ENCODE results near the gene MLST8. TPM values are rescaled to one million over a fixed set of nuclear protein-coding genes. Genes with fewer than 3 reads are reported as not detected.

The MLST8 gene
- total RNA-seq, 3 donors from 2014 or later, result 73.6 to 88.0 (median 84.8) TPM

GRCh38 chr16:2213817-2214718 is 8.8 kb downstream of the MLST8 start:
- H3K4me1 Mint-ChIP-seq (ENCODE audit: low read depth), result peaks cover 15% of the 10 kb centered on the region
- peaks cover 6% of the 10 kb centered on the region for H3K36me3 Mint-ChIP-seq (ENCODE audit: insufficient read depth)
- H3K4me3 Mint-ChIP-seq, result peak overlapping the region; percentile 81
- H3K27me3 Mint-ChIP-seq (ENCODE audit: low read depth), result no peaks in the 10 kb centered on the region
- no peaks in the 10 kb centered on the region for H3K9me3 Mint-ChIP-seq
- ATAC-seq, result peak; percentile 0 to 5
- DNase-seq, result no peak

DNA sequence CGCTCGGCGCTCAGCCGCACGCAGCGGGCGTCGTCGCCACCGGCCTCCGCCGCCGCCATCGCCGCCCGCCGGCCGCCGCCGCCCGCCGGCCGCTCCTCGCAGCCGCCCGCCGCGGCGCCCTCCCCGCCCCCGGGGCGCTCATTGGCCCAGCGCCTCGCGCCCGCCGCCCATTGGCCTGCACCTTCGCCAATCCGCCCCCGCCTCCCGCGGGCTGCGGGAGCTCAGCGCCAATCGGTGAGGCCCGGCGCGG is 9.4 kb downstream of the MLST8 start, which contains the start of gene PGP:
Gene PGP (minus strand): TSS at position 122 of the 250 bp plus-strand sequence. CDS start 63 bp downstream, at position 59.
- peak; percentile 92 to 93 for ATAC-seq
- DNase-seq, result no peak
- H3K9me3 Mint-ChIP-seq, result no peaks in the 10 kb centered on the region
- H3K4me1 Mint-ChIP-seq (ENCODE audit: low read depth), result peaks cover 15% of the 10 kb centered on the region
- peaks cover 6% of the 10 kb centered on the region for H3K36me3 Mint-ChIP-seq (ENCODE audit: insufficient read depth)
- no peaks in the 10 kb centered on the region for H3K27me3 Mint-ChIP-seq (ENCODE audit: low read depth)
- peak within 1 kb of the TSS; percentile 87 for H3K4me3 Mint-ChIP-seq

- Mint-ChIP-seq H3K36me3 (ENCODE audit: insufficient read depth) (peaks cover 6% of the 10 kb centered on the region), H3K27me3 (ENCODE audit: low read depth) (no peaks in the 10 kb centered on the region), H3K4me3 (peak overlapping the region; percentile 87), H3K9me3 (no peaks in the 10 kb centered on the region), H3K4me1 (ENCODE audit: low read depth) (peaks cover 15% of the 10 kb centered on the region)
- DNase-seq (no peak), ATAC-seq (no peak)
Measured at GRCh38 chr16:2216330-2216729, 11.1 kb downstream of the MLST8 start.

GRCh38 chr16:2223221-2223941 is 18.1 kb downstream of the MLST8 start, which contains the start of gene E4F1:
Gene E4F1 (plus strand): TSS chr16:2223591. CDS start chr16:2223614, 23 bp downstream.
- Mint-ChIP-seq H3K4me1 (ENCODE audit: low read depth) (peaks cover 17% of the 10 kb centered on the region), H3K4me3 (peak within 1 kb of the TSS; percentile 85), H3K9me3 (no peaks in the 10 kb centered on the region), H3K36me3 (ENCODE audit: insufficient read depth) (peaks cover 4% of the 10 kb centered on the region), H3K27me3 (ENCODE audit: low read depth) (no peaks in the 10 kb centered on the region)
- DNase-seq (peak; percentile 99), ATAC-seq (peak; percentile 98)

- H3K36me3 Mint-ChIP-seq (ENCODE audit: insufficient read depth), result peaks cover 4% of the 10 kb centered on the region
- peak overlapping the region; percentile 85 for H3K4me3 Mint-ChIP-seq
- peaks cover 17% of the 10 kb centered on the region for H3K4me1 Mint-ChIP-seq (ENCODE audit: low read depth)
- H3K9me3 Mint-ChIP-seq, result no peaks in the 10 kb centered on the region
- no peaks in the 10 kb centered on the region for H3K27me3 Mint-ChIP-seq (ENCODE audit: low read depth)
- ATAC-seq, result peak; percentile 23 to 35
- no peak for DNase-seq
Measured at GRCh38 chr16:2223942-2224486, 18.8 kb downstream of the MLST8 start.

GRCh38 chr16:2226245-2226793 is 21.1 kb downstream of the MLST8 start:
- no peak overlapping the region for H3K4me3 Mint-ChIP-seq
- DNase-seq, result no peak
- H3K36me3 Mint-ChIP-seq (ENCODE audit: insufficient read depth), result peaks cover 13% of the 10 kb centered on the region
- H3K27me3 Mint-ChIP-seq (ENCODE audit: low read depth), result no peaks in the 10 kb centered on the region
- ATAC-seq, result no peak
- H3K4me1 Mint-ChIP-seq (ENCODE audit: low read depth), result peaks cover 17% of the 10 kb centered on the region
- no peaks in the 10 kb centered on the region for H3K9me3 Mint-ChIP-seq

GRCh38 chr16:2226918-2227317 is 21.7 kb downstream of the MLST8 start:
- no peaks in the 10 kb centered on the region for H3K27me3 Mint-ChIP-seq (ENCODE audit: low read depth)
- H3K36me3 Mint-ChIP-seq (ENCODE audit: insufficient read depth), result peaks cover 15% of the 10 kb centered on the region
- ATAC-seq (no peak), DNase-seq (no peak)
- H3K4me3 Mint-ChIP-seq, result no peak overlapping the region
- no peaks in the 10 kb centered on the region for H3K9me3 Mint-ChIP-seq
- peaks cover 17% of the 10 kb centered on the region for H3K4me1 Mint-ChIP-seq (ENCODE audit: low read depth)

DNA sequence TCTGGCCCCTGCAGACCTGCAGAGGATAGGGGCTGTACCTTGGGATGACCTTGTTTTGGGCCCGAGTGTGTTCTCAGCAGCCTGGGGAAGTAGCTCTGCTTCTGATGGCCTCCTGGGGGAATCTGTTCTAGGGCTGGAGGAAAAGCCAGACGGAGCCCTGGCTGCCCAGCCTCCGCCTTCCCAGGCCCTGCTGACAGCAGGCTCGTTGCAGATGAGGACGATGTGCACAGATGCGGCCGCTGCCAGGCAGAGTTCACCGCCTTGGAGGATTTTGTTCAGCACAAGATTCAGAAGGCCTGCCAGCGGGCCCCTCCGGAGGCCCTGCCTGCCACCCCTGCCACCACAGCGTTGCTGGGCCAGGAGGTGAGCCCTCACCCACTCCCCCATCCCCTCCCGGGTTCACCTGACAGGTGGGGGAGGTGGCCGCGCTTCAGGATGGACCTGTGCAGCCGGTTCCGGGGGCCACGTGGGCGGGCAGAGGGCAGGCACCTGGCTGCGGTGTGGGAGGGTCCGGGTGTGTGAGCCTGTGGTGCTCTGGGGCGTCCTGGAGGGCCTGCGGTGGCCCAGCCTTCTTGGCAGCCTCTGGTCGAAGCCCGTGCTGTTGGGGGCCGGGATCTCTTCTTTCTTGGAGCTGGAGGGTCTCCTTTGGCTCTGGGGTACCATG is 23.0 kb downstream of the MLST8 start:
- Mint-ChIP-seq H3K27me3 (ENCODE audit: low read depth) (no peaks in the 10 kb centered on the region), H3K36me3 (ENCODE audit: insufficient read depth) (peaks cover 16% of the 10 kb centered on the region), H3K9me3 (no peaks in the 10 kb centered on the region), H3K4me3 (no peak overlapping the region), H3K4me1 (ENCODE audit: low read depth) (peaks cover 15% of the 10 kb centered on the region)
- ATAC-seq (no peak), DNase-seq (no peak)

- Mint-ChIP-seq H3K9me3 (no peaks in the 10 kb centered on the region), H3K4me3 (no peak overlapping the region)
- ATAC-seq, result no peak
Measured at GRCh38 chr16:2229091-2229490, 23.8 kb downstream of the MLST8 start.

DNA sequence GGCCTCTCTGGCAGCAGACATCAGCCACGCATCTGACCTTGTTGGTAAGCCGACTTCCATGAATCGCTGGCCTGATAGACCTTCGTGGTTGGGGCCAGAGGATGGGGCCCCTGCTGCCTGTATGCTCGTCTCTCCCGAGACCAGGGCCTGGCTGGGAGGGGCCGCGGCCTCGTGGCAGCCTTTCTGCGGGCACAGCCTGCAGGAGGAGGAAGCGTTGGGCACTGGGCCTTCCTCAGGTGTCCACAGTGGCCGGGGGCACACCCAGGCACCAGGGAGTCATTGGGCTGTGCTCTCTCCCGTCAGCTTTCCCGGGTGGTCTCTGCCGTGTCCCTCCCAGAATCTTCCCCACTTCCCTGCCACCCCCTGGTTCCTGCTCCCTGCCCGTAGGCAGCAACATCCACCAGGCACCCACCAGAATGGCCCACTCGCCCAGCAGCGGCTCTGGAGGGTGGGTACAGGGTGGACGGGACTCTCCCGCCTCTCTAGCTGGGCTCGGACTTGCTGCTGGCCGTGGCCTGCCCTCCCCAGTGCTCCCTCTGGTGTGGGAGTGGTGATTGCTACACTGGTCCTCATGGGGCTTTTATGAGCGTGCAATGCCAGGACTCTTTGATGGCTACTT is 24.5 kb downstream of the MLST8 start:
- Mint-ChIP-seq H3K4me1 (ENCODE audit: low read depth) (peaks cover 9% of the 10 kb centered on the region), H3K27me3 (ENCODE audit: low read depth) (no peaks in the 10 kb centered on the region), H3K4me3 (no peak overlapping the region), H3K9me3 (no peaks in the 10 kb centered on the region), H3K36me3 (ENCODE audit: insufficient read depth) (peaks cover 20% of the 10 kb centered on the region)
- ATAC-seq (no peak), DNase-seq (no peak)

More at GRCh38 chr16:2229091-2229490, 23.8 kb downstream of the MLST8 start:
- Mint-ChIP-seq H3K36me3 (ENCODE audit: insufficient read depth) (peaks cover 20% of the 10 kb centered on the region), H3K4me1 (ENCODE audit: low read depth) (peaks cover 15% of the 10 kb centered on the region), H3K27me3 (ENCODE audit: low read depth) (no peaks in the 10 kb centered on the region)
- DNase-seq, result no peak

DNA sequence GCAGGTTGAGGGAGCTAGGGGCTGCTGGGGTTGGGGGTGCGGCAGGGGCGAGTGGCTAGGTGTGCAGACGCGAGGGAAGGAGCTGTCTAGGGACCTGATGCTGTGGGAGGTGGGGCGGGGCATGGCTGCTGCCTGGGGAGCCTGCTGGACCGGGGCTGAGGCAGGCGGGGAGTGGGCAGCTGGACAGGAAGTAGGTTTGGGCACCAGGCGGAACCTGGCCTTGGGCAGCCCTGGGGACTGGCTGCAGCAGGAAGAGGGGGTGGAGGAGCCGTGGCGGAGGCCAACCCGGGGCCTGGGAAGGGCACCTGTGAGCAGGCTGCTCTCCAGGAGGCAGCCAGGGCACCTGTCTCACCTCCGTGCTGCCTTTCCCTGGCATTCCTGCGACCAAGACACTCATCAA is 25.1 kb downstream of the MLST8 start:
- Mint-ChIP-seq H3K4me3 (no peak overlapping the region), H3K27me3 (ENCODE audit: low read depth) (no peaks in the 10 kb centered on the region), H3K9me3 (no peaks in the 10 kb centered on the region), H3K36me3 (ENCODE audit: insufficient read depth) (peaks cover 26% of the 10 kb centered on the region), H3K4me1 (ENCODE audit: low read depth) (peaks cover 7% of the 10 kb centered on the region)
- ATAC-seq, result no peak
- DNase-seq, result no peak

DNA sequence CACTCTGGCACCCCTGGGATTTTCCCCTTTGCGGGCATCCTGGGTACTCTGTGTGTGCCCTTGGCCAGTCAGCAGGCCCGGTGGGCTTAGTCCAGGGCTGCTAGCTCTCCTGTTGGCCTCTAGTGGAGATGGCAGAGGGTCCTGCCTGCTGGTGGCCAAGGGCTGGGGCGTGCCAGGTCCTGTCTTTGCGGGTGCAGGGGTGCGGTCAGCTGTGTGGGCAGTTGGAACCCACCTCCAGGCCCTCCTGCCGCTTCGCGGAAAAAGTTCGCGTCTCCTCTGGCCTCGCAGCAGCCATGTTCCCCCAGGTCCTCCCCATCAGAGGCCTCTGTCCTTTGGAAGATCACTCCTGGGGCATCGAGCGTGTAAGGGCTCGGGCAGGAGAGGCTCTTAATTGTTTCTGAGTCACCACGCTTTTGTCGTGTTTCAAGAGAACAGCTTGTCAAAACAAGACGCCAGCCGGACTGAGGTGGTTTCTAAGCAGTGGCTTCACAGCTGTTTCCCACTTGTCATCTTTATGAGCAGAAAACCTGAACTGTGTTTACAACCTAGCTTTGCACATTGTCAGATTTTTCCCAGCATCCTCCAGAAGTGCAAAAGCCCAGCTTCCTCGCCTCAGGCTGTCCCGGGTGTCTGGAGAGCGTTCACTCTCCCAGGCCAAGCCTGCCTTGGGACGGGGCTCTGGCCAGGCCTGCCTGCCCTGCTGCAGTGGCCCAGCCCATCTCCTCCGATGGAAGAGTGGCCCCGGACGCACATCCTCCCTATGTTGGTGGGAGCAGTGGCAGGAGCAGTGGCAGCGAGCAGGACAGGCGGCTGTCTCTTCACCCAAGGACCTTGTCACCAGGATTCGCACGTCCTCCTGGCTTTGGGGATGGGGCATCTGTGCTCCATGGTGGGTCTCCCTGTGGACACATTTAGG is 26.0 kb downstream of the MLST8 start:
- ATAC-seq, result no peak
- no peaks in the 10 kb centered on the region for H3K9me3 Mint-ChIP-seq
- H3K4me3 Mint-ChIP-seq, result no peak overlapping the region
- no peaks in the 10 kb centered on the region for H3K27me3 Mint-ChIP-seq (ENCODE audit: low read depth)
- DNase-seq, result no peak
- peaks cover 27% of the 10 kb centered on the region for H3K36me3 Mint-ChIP-seq (ENCODE audit: insufficient read depth)
- H3K4me1 Mint-ChIP-seq (ENCODE audit: low read depth), result peaks cover 2% of the 10 kb centered on the region
